PC-9 (cell line): ENCODE measurements around the gene UBIAD1. TPM values are rescaled to one million over a fixed set of nuclear protein-coding genes. Genes with fewer than 3 reads are reported as not detected.

Source experiments
- BruUV-seq: library from RNA; stranded (reverse); fragments of 400-500 nt; replicated peaks from 2 replicates; lab custom pipeline; 2021; lab: Mats Ljungman, UMichigan
- CTCF ChIA-PET: fragments of 300-600 bp; sonication (Branson Sonifier 250); formaldehyde crosslinking; loops from one replicate; lab custom pipeline; 2022; ENCODE audit warnings: antibody characterized with exemption; lab: Charles Lee
- POLR2A ChIA-PET: fragments of 300-600 bp; sonication (Branson Sonifier 250); formaldehyde crosslinking; loops from one replicate; lab custom pipeline; 2022; ENCODE audit warnings: antibody characterized with exemption; ENCODE audit not compliant: unreplicated experiment; lab: Charles Lee
- DNase-seq, 2 experiments: peaks; one replicate each; pipeline versions ENCODE4 v3.0.0 to v3.0.0-alpha.2; 2015 to 2022; ENCODE audit warnings: mixed read lengths in 1 of 2
- H2AFZ ChIP-seq: fragments of 200-600 bp; sonication (generic); 2 replicates; pipeline ENCODE4 v1.8.1; 2017; ENCODE audit warnings: antibody characterized with exemption
- H3F3A ChIP-seq: fragments of 200-600 bp; sonication (generic); 2 replicates; pipeline ENCODE4 v1.8.1; 2017; ENCODE audit warnings: antibody characterized with exemption, mild to moderate bottlenecking, low read depth; ENCODE audit not compliant: insufficient read depth
- H3K27ac ChIP-seq: fragments of 200-600 bp; sonication (generic); 2 replicates; pipeline ENCODE4 v1.6.1; 2016; ENCODE audit warnings: mixed run types
- H3K27me3 ChIP-seq: fragments of 200-600 bp; sonication (generic); 2 replicates; pipeline ENCODE4 v1.6.1; 2016; ENCODE audit warnings: low read depth, mixed run types; ENCODE audit not compliant: insufficient read depth
- H3K36me3 ChIP-seq: fragments of 200-600 bp; sonication (generic); 2 replicates; pipeline ENCODE4 v1.6.1; 2016; ENCODE audit warnings: low read depth, mixed run types
- H3K4me1 ChIP-seq: fragments of 200-600 bp; sonication (generic); replicated peaks from 2 replicates; pipeline ENCODE4 v1.6.1; 2016; ENCODE audit warnings: mixed run types; ENCODE audit not compliant: insufficient read depth
- H3K4me2 ChIP-seq: fragments of 200-600 bp; sonication (generic); 2 replicates; pipeline ENCODE4 v1.6.1; 2017; ENCODE audit warnings: mixed run types
- H3K4me3 ChIP-seq: fragments of 200-600 bp; sonication (generic); 2 replicates; pipeline ENCODE4 v1.6.1; 2016; ENCODE audit warnings: mixed run types
- H3K79me2 ChIP-seq: fragments of 200-600 bp; sonication (generic); 2 replicates; pipeline ENCODE4 v1.6.1; 2017; ENCODE audit warnings: low read depth, mixed run types
- H3K9me2 ChIP-seq: fragments of 200-600 bp; sonication (generic); 2 replicates; pipeline ENCODE4 v1.8.1; 2017; ENCODE audit warnings: mild to moderate bottlenecking; ENCODE audit not compliant: insufficient read depth
- H3K9me3 ChIP-seq: fragments of 200-600 bp; sonication (generic); 2 replicates; pipeline ENCODE4 v1.8.1; 2016; ENCODE audit warnings: low read depth; ENCODE audit not compliant: insufficient read depth
- H4K20me1 ChIP-seq: fragments of 200-600 bp; sonication (generic); 2 replicates; pipeline ENCODE4 v1.8.1; 2017; ENCODE audit not compliant: insufficient read depth
- CTCF ChIP-seq: fragments of 200-600 bp; sonication (generic); conservative IDR thresholded peaks from 2 replicates; pipeline ENCODE4 v1.6.1; 2017; ENCODE audit warnings: mixed run types, antibody characterized with exemption, mild to moderate bottlenecking, moderate library complexity
- EZH2 ChIP-seq: fragments of 200-600 bp; sonication (generic); IDR thresholded peaks from 2 replicates; pipeline ENCODE4 v1.8.0; 2017; ENCODE audit warnings: antibody characterized with exemption, low read depth
- intact Hi-C: fragments of 100-400 bp; cut with micrococcal nuclease; formaldehyde crosslinking; loops from one replicate; pipeline ENCODE4 v1.10.0; 2022; ENCODE audit not compliant: unreplicated experiment
- total RNA-seq: library from RNA; stranded (reverse); gene quantifications from 2 replicates; pipeline ENCODE4 v1.2.3, GENCODE V29; 2021

UBIAD1 gene
- total RNA-seq, 1 experiment from 2014 or later, result 11.2 TPM

DNA sequence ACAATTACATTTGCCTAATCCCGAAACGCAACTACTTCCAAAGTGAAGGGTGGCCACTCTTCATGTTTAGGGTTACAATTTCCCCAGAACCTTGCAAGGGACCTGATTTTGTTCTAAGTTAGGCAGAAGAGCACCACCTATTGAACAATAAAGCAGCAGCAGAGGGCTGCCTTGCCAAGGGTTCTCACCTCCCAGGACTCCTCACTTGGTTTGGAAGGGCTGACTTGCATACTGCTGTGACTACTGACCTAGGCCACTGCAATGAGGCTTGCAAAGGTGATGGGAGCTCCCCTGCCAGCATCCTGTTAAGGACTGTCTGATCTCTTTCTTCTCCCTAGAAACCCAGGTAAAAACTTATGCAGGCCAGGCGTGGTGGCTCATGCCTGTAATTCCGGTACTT is 24.8 kb upstream of the UBIAD1 start:
- intact Hi-C loops, result loop anchor here (10.0 kb wide), 1 partner anchor 213 kb away; no protein-coding TSS in a partner anchor
- Histone ChIP-seq H2AFZ (no peak overlapping the region), H3K4me2 (no peak overlapping the region), H3F3A (no peaks in the 10 kb centered on the region), H3K4me1 (no peaks in the 10 kb centered on the region), H3K4me3 (no peak overlapping the region), H3K9me2 (no peaks in the 10 kb centered on the region), H3K36me3 (no peaks in the 10 kb centered on the region), H3K27me3 (no peaks in the 10 kb centered on the region), H3K9me3 (no peaks in the 10 kb centered on the region), H3K79me2 (no peaks in the 10 kb centered on the region), H4K20me1 (no peaks in the 10 kb centered on the region), H3K27ac (no peak overlapping the region)
- TF ChIP-seq CTCF (no peak), EZH2 (no peak)
- ChIA-PET CTCF (no interaction called here), POLR2A (no interaction called here)
- no peak for DNase-seq
- BruUV-seq, result no TSS peak

DNA sequence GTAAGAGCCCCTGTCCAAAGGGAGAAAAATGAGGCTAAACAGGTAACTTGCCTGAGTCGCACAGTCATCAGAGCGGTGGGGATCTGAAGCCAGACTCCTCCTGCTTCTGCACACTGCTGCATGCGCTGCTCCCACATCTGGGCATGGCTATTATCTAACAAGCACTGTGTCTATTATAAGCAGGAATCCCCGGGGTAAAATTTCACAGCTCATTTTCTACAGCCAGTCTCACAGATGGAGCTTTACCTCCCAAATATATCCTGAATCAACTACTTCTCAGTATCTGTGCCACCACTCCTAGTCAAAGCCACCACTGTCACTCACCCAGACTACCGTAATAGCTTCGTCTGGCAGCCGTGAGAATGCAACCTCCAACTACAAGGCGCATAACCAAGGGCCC is 20.5 kb upstream of the UBIAD1 start:
- H3K4me1 ChIP-seq, result no peaks in the 10 kb centered on the region
- CTCF ChIA-PET, result no interaction called here
- H3K36me3 ChIP-seq, result no peaks in the 10 kb centered on the region
- no peak overlapping the region for H3K4me2 ChIP-seq
- POLR2A ChIA-PET, result interaction anchor here (0.6 kb wide), 1 partner anchor 10 kb away, joined by 3 read pairs; the partner anchor contains the start of gene MTOR
- TF ChIP-seq EZH2, result no peak
- no peak for TF ChIP-seq CTCF
- no peaks in the 10 kb centered on the region for H4K20me1 ChIP-seq
- intact Hi-C loops, result no loop called here
- no peaks in the 10 kb centered on the region for H3K9me2 ChIP-seq
- H3K27me3 ChIP-seq, result no peaks in the 10 kb centered on the region
- H3F3A ChIP-seq, result no peaks in the 10 kb centered on the region
- no peak overlapping the region for H3K4me3 ChIP-seq
- no peaks in the 10 kb centered on the region for H3K9me3 ChIP-seq
- H2AFZ ChIP-seq, result no peak overlapping the region
- no TSS peak for BruUV-seq
- no peak for DNase-seq
- H3K79me2 ChIP-seq, result no peaks in the 10 kb centered on the region
- H3K27ac ChIP-seq, result no peak overlapping the region

- CTCF ChIA-PET, result no interaction called here
- POLR2A ChIA-PET, result no interaction called here
These were observed 19.8 kb upstream of the UBIAD1 start for GRCh38 chr1:11253226-11253625.

More at GRCh38 chr1:11253226-11253625, 19.8 kb upstream of the UBIAD1 start:
- no TSS peak for BruUV-seq
- H3K4me2 ChIP-seq, result no peak overlapping the region
- no peaks in the 10 kb centered on the region for H3K9me2 ChIP-seq
- H3K4me3 ChIP-seq, result no peak overlapping the region
- no peaks in the 10 kb centered on the region for H4K20me1 ChIP-seq
- TF ChIP-seq CTCF (no peak), EZH2 (no peak)
- no peaks in the 10 kb centered on the region for H3K9me3 ChIP-seq
- no peaks in the 10 kb centered on the region for H3K79me2 ChIP-seq
- H3F3A ChIP-seq, result no peaks in the 10 kb centered on the region
- H3K36me3 ChIP-seq, result no peaks in the 10 kb centered on the region
- H3K27me3 ChIP-seq, result no peaks in the 10 kb centered on the region
- H3K27ac ChIP-seq, result no peak overlapping the region
- H3K4me1 ChIP-seq, result no peaks in the 10 kb centered on the region
- no peak overlapping the region for H2AFZ ChIP-seq
- intact Hi-C loops, result no loop called here
- DNase-seq, result no peak
